Endothelial cell of umbilical vein (primary cell): ENCODE measurements around the gene MBOAT2. TPM values are rescaled to one million over a fixed set of nuclear protein-coding genes. Genes with fewer than 3 reads are reported as not detected.

Experiments
- BruUV-seq: library from RNA; stranded (reverse); fragments of 400-500 nt; replicated peaks from 2 replicates; lab custom pipeline; 2021; lab: Mats Ljungman, UMichigan
- CTCF ChIA-PET: fragments of 300-600, 350-600 bp; sonication (Branson Sonifier 250); formaldehyde crosslinking; loops from one replicate; lab custom pipeline; 2021; ENCODE audit warnings: antibody characterized with exemption, inconsistent platforms; lab: Charles Lee
- POLR2A ChIA-PET: fragments of 300-600, 350-600 bp; sonication (Branson Sonifier 250); formaldehyde crosslinking; loops from one replicate; lab custom pipeline; 2021; ENCODE audit warnings: antibody characterized with exemption, inconsistent platforms; lab: Charles Lee
- DNase-seq: peaks from one replicate; pipeline ENCODE4 v3.0.0-alpha.2; 2011; ENCODE audit warnings: low read depth, low spot score
- FAIRE-seq: peaks from 2 replicates; lab custom pipeline; 2011; peaks lifted over from hg19 to GRCh38; lab: Jason Lieb, UNC
- H2AFZ ChIP-seq: 2 replicates; pipeline ENCODE4 v1.6.0; 2012; ENCODE audit warnings: low read depth, low read length, control low read depth, inconsistent platforms
- H3K27ac ChIP-seq: 2 replicates; pipeline ENCODE4 v1.5.1; 2011; ENCODE audit warnings: low read depth, mild to moderate bottlenecking, control low read depth, low read length, moderate library complexity; ENCODE audit not compliant: insufficient read depth
- H3K27me3 ChIP-seq, 2 experiments: 2 replicates each; pipeline versions ENCODE4 v1.6.0 to v1.6.1; 2011; ENCODE audit warnings: low read length in 2 of 2, mixed read lengths in 1 of 2; ENCODE audit not compliant: control insufficient read depth in 2 of 2, insufficient read depth in 2 of 2
- H3K36me3 ChIP-seq, 2 experiments: 2 replicates in 1 of 2; 3 replicates in 1 of 2; pipeline ENCODE4 v1.5.1; 2011; ENCODE audit warnings: low read length in 2 of 2, mild to moderate bottlenecking in 1 of 2, moderate library complexity in 1 of 2; ENCODE audit not compliant: control insufficient read depth in 2 of 2, insufficient read depth in 2 of 2; ENCODE audit errors: extremely low read depth in 1 of 2
- H3K4me1 ChIP-seq: 3 replicates; pipeline ENCODE4 v1.5.1; 2011; ENCODE audit warnings: mild to moderate bottlenecking, low read length; ENCODE audit not compliant: control insufficient read depth, insufficient read depth; ENCODE audit errors: extremely low read depth
- H3K4me2 ChIP-seq: 2 replicates; pipeline ENCODE4 v1.6.1; 2011; ENCODE audit warnings: low read length, control low read depth, mixed read lengths; ENCODE audit not compliant: insufficient read depth
- H3K4me3 ChIP-seq, 3 experiments: fragments of 200-600 bp in 1 of 3; sonication (generic), shearing (Covaris generic) in 1 of 3; replicated peaks in 1 of 3; 2 replicates each; pipeline ENCODE4 v1.5.1; 2011 to 2016; ENCODE audit warnings: control low read depth in 3 of 3, low read length in 3 of 3, mild to moderate bottlenecking in 2 of 3, inconsistent platforms in 1 of 3, low read depth in 1 of 3, moderate library complexity in 1 of 3; ENCODE audit not compliant: insufficient read depth in 1 of 3
- H3K79me2 ChIP-seq: 2 replicates; pipeline ENCODE4 v1.6.0; 2012; ENCODE audit warnings: low read length, inconsistent platforms; ENCODE audit not compliant: control insufficient read depth, insufficient read depth
- H3K9ac ChIP-seq: replicated peaks from 2 replicates; pipeline ENCODE3; 2011; ENCODE audit warnings: low read length, control low read depth; ENCODE audit not compliant: insufficient read depth; ENCODE audit errors: extremely low read depth
- H3K9me1 ChIP-seq: replicated peaks from 3 replicates; pipeline ENCODE4 v1.6.0; 2011; ENCODE audit warnings: mild to moderate bottlenecking, low read length; ENCODE audit not compliant: control insufficient read depth, insufficient read depth; ENCODE audit errors: extremely low read depth
- H3K9me3 ChIP-seq: replicated peaks from 2 replicates; pipeline ENCODE4 v1.5.1; 2012; ENCODE audit warnings: low read length, inconsistent platforms; ENCODE audit not compliant: control insufficient read depth, insufficient read depth
- H4K20me1 ChIP-seq: replicated peaks from 2 replicates; pipeline ENCODE3; 2011; ENCODE audit warnings: mild to moderate bottlenecking, low read length; ENCODE audit not compliant: control insufficient read depth, insufficient read depth; ENCODE audit errors: extremely low read depth
- EZH2 ChIP-seq: IDR thresholded peaks from 2 replicates; pipeline ENCODE4 v1.6.1; 2012; ENCODE audit warnings: borderline replicate concordance, low read depth, mild to moderate bottlenecking, moderate library complexity, low read length, inconsistent platforms; ENCODE audit not compliant: severe bottlenecking
- FOS ChIP-seq: IDR thresholded peaks from 2 replicates; pipeline ENCODE4 v1.6.1; 2011; ENCODE audit warnings: mild to moderate bottlenecking, low read length, moderate library complexity, borderline replicate concordance; ENCODE audit not compliant: insufficient read depth
- GATA2 ChIP-seq: IDR thresholded peaks from 2 replicates; pipeline ENCODE4 v1.7.0; 2011; ENCODE audit warnings: low read depth, mild to moderate bottlenecking, moderate library complexity, mixed read lengths, low read length; ENCODE audit not compliant: insufficient read length, insufficient read depth
- JUN ChIP-seq: IDR thresholded peaks from 2 replicates; pipeline ENCODE4 v1.6.1; 2011; ENCODE audit warnings: borderline replicate concordance, low read depth; ENCODE audit not compliant: insufficient read length, insufficient read depth
- MYC ChIP-seq: IDR thresholded peaks from one replicate; pipeline ENCODE4 v1.6.1; 2011; ENCODE audit warnings: mild to moderate bottlenecking, low read depth, low read length
- POLR2A ChIP-seq: IDR thresholded peaks from 2 replicates; pipeline ENCODE4 v1.6.1; 2012; ENCODE audit warnings: low read depth, mild to moderate bottlenecking, control low read depth, low read length
- POLR2AphosphoS5 ChIP-seq: IDR thresholded peaks from 2 replicates; pipeline ENCODE4 v1.6.1; 2012; ENCODE audit warnings: low read depth, mild to moderate bottlenecking, control low read depth, low read length, moderate library complexity; ENCODE audit not compliant: insufficient read depth
- dilution Hi-C: fragments of 300-500 bp; cut with MboI; formaldehyde crosslinking; loops from one replicate; pipeline ENCODE4 v1.15.0; 2019; ENCODE audit warnings: low sequenced_read_pairs; ENCODE audit not compliant: extremely low pct_ligation_motif_present
- intact Hi-C: fragments of 100-400 bp; cut with micrococcal nuclease; formaldehyde crosslinking; loops from one replicate; pipeline ENCODE4 v1.10.0; 2022
- polyA plus RNA-seq, 4 experiments: library from polyadenylated mRNA; depleted of rRNA in 3 of 4; stranded (reverse) in 3 of 4; unstranded in 1 of 4; fragments of >200 nt; gene quantifications; 2 replicates each; pipeline versions ENCODE4 v1.2.1 to v1.2.3, GENCODE V29; 2011 to 2012; ENCODE audit warnings: missing spikeins in 1 of 4
- total RNA-seq: library from RNA; stranded (reverse); gene quantifications from 2 replicates; pipeline ENCODE4 v1.2.3, GENCODE V29; 2021
- TF ChIP-seq, protein P1 (sequence below): IDR thresholded peaks from 2 replicates; pipeline ENCODE4 v1.6.1; 2011; ENCODE audit not compliant: insufficient read depth, insufficient read length
- TF ChIP-seq, protein P2 (sequence below), 2 donors: IDR thresholded peaks; 1 replicate in 1 of 2; 2 replicates in 1 of 2; pipeline ENCODE4 v1.5.1; 2011; ENCODE audit warnings: low read length in 2 of 2, mild to moderate bottlenecking in 2 of 2, moderate library complexity in 2 of 2, control low read depth in 1 of 2, inconsistent platforms in 1 of 2, low read depth in 1 of 2; ENCODE audit not compliant: insufficient read depth in 1 of 2; ENCODE audit errors: extremely low read depth in 1 of 2

MBOAT2 gene
- total and polyA plus RNA-seq, 2 donors (not counting 3 experiments of a cell fraction or from before 2014, with no cell fraction given), result 10.9 to 22.1 TPM

DNA sequence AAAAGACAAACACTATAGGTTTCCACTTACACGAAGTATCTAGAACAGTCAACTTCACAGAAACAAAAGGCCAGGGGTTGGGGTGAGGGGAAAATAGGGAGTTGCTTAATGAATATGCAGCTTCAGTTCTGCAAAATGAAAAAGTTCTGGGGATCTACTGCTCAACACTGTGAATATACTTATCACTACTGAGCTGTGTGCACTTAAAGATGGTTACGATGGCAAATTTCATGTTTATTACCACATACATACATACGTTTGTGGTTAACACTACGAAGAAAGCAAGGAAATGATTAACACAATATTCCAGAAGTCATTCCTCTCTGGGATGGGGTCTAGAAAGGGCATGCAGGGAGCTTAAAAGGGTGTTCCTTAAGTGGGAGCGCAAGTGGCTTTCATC is 19.3 kb downstream of the MBOAT2 start:
- dilution Hi-C loops, result no loop called here
- TF ChIP-seq POLR2A (no peak), POLR2AphosphoS5 (no peak)
- FAIRE-seq (no peak), DNase-seq (peak; percentile 48)
- BruUV-seq, result no TSS peak
- Histone ChIP-seq H3K9me1 (no peaks in the 10 kb centered on the region), H3K9ac (no peak overlapping the region), H3K4me3 (no peak overlapping the region), H3K27ac (peak overlapping the region; percentile 64), H3K36me3 (no peaks in the 10 kb centered on the region), H2AFZ (peak overlapping the region; percentile 80), H3K79me2 (no peaks in the 10 kb centered on the region), H3K9me3 (no peaks in the 10 kb centered on the region), H3K4me2 (peak overlapping the region; percentile 6), H3K27me3 (no peaks in the 10 kb centered on the region), H4K20me1 (no peaks in the 10 kb centered on the region), H3K4me1 (peaks cover 16% of the 10 kb centered on the region)
- ChIA-PET CTCF (interaction anchor here (1.0 to 1.7 kb wide), 4 partner anchors 8 to 25 kb away, joined by 3 to 8 read pairs (median 4); partner anchors contain the start of gene MBOAT2), POLR2A (no interaction called here)
- intact Hi-C loops, result loop anchor here (1.0 kb wide), 1 partner anchor 17 kb away; no protein-coding TSS in a partner anchor

DNA sequence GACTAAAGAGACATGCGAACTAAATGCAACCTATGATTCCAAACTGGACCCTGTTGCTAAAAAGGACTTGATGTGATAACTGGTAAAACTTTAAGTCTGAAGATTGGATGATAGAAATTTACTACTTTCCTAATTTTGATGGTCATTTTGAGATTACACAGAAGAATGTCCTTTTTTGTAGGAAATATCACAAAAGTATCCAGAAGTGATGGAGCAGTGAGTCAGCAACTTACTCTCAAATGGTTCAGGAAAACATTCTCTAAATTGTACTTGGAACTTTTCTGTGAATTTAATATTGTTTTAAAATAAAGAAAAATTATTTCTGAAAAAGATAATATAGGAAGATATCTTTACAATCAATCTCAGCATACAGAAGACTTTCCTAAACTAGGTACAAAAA is 19.9 kb downstream of the MBOAT2 start:
- TF ChIP-seq, protein P1, sequence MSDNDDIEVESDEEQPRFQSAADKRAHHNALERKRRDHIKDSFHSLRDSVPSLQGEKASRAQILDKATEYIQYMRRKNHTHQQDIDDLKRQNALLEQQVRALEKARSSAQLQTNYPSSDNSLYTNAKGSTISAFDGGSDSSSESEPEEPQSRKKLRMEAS, result no peak
- TF ChIP-seq POLR2A (no peak), POLR2AphosphoS5 (no peak), EZH2 (no peak), FOS (peak; percentile 38), JUN (no peak), GATA2 (no peak), MYC (no peak)
- TF ChIP-seq, protein P2, sequence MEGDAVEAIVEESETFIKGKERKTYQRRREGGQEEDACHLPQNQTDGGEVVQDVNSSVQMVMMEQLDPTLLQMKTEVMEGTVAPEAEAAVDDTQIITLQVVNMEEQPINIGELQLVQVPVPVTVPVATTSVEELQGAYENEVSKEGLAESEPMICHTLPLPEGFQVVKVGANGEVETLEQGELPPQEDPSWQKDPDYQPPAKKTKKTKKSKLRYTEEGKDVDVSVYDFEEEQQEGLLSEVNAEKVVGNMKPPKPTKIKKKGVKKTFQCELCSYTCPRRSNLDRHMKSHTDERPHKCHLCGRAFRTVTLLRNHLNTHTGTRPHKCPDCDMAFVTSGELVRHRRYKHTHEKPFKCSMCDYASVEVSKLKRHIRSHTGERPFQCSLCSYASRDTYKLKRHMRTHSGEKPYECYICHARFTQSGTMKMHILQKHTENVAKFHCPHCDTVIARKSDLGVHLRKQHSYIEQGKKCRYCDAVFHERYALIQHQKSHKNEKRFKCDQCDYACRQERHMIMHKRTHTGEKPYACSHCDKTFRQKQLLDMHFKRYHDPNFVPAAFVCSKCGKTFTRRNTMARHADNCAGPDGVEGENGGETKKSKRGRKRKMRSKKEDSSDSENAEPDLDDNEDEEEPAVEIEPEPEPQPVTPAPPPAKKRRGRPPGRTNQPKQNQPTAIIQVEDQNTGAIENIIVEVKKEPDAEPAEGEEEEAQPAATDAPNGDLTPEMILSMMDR (IDR thresholded peaks at IDR 0.05; ENCODE audit: extremely low read depth in 1 of 2, insufficient read depth in 1 of 2, low read depth in 1 of 2, low read length in 2 of 2), result no peak
- dilution Hi-C loops, result no loop called here
- CTCF ChIA-PET, result interaction anchor here (1.1 to 1.7 kb wide), 3 partner anchors 14 to 26 kb away, joined by 3 to 8 read pairs (median 4); partner anchors contain the start of gene MBOAT2
- no peaks in the 10 kb centered on the region for H3K36me3 ChIP-seq
- H2AFZ ChIP-seq, result peak overlapping the region; percentile 7
- FAIRE-seq (peak; percentile 85), DNase-seq (peak; percentile 21)
- no peaks in the 10 kb centered on the region for H4K20me1 ChIP-seq
- H3K9me3 ChIP-seq, result no peaks in the 10 kb centered on the region
- no peak overlapping the region for H3K4me3 ChIP-seq
- no peaks in the 10 kb centered on the region for H3K79me2 ChIP-seq
- H3K27me3 ChIP-seq, result no peaks in the 10 kb centered on the region
- POLR2A ChIA-PET, result no interaction called here
- no peak overlapping the region for H3K4me2 ChIP-seq
- H3K27ac ChIP-seq, result peak overlapping the region; percentile 64
- no peaks in the 10 kb centered on the region for H3K9me1 ChIP-seq
- no peak overlapping the region for H3K9ac ChIP-seq
- no TSS peak for BruUV-seq
- peaks cover 16% of the 10 kb centered on the region for H3K4me1 ChIP-seq
- intact Hi-C loops, result no loop called here
